SK-N-SH (cell line): Measurements from ENCODE around the gene ANKRD34A. TPM values are rescaled to one million over a fixed set of nuclear protein-coding genes. Genes with fewer than 3 reads are reported as not detected.

Source experiments
- CTCF ChIA-PET: fragments of 300-600, 350-600 bp; formaldehyde crosslinking; extraction: SDS; loops from one replicate; lab custom pipeline; 2021; lab: Yijun Ruan, JAX
- POLR2A ChIA-PET: fragments of 350-600 bp; sonication (Branson Sonifier 250); formaldehyde crosslinking; extraction: SDS; loops from one replicate; lab custom pipeline; 2020; ENCODE audit warnings: antibody characterized with exemption, inconsistent platforms; lab: Yijun Ruan, JAX
- DNase-seq: peaks from one replicate; pipeline ENCODE4 v3.0.0; 2012
- H2AFZ ChIP-seq: fragments of 200-600 bp; sonication (generic); 2 replicates; pipeline ENCODE4 v1.8.1; 2016; ENCODE audit warnings: antibody characterized with exemption, mild to moderate bottlenecking, low read depth
- H3F3A ChIP-seq: fragments of 200-600 bp; sonication (generic); replicated peaks from 2 replicates; pipeline ENCODE3; 2016; ENCODE audit warnings: antibody characterized with exemption, mild to moderate bottlenecking; ENCODE audit not compliant: insufficient read depth
- H3K27ac ChIP-seq, 2 experiments: fragments of 200-500 bp in 1 of 2; fragments of 200-600 bp in 1 of 2; sonication (Bioruptor generic) in 1 of 2; sonication (generic), shearing (Covaris generic) in 1 of 2; 2 replicates each; pipeline versions ENCODE4 v1.5.1 to v1.6.1; 2014 to 2016; ENCODE audit warnings: low read depth in 2 of 2, inconsistent platforms in 1 of 2, low read length in 1 of 2, mild to moderate bottlenecking in 1 of 2, mixed read lengths in 1 of 2
- H3K27me3 ChIP-seq: fragments of 200-600 bp; sonication (generic), shearing (Covaris generic); 2 replicates; pipeline ENCODE4 v1.6.1; 2016; ENCODE audit warnings: mixed run types; ENCODE audit not compliant: insufficient read depth
- H3K36me3 ChIP-seq, 2 experiments: fragments of 200-500 bp in 1 of 2; fragments of 200-600 bp in 1 of 2; sonication (Bioruptor generic) in 1 of 2; sonication (generic) in 1 of 2; replicated peaks in 1 of 2; 2 replicates each; pipeline versions ENCODE3 to v1.5.1; 2014 to 2016; ENCODE audit warnings: low read length in 1 of 2, mild to moderate bottlenecking in 1 of 2; ENCODE audit not compliant: insufficient read depth in 2 of 2, control insufficient read depth in 1 of 2
- H3K4me1 ChIP-seq, 2 experiments: fragments of 200-500 bp in 1 of 2; fragments of 200-600 bp in 1 of 2; sonication (Bioruptor generic) in 1 of 2; sonication (generic), shearing (Covaris generic) in 1 of 2; 2 replicates each; pipeline versions ENCODE4 v1.5.1 to v1.6.1; 2014 to 2016; ENCODE audit warnings: low read depth in 1 of 2, low read length in 1 of 2, mixed run types in 1 of 2; ENCODE audit not compliant: insufficient read depth in 2 of 2, control insufficient read depth in 1 of 2
- H3K4me2 ChIP-seq: fragments of 200-600 bp; sonication (generic), shearing (Covaris generic); 2 replicates; pipeline ENCODE4 v1.6.1; 2017; ENCODE audit warnings: mixed run types
- H3K4me3 ChIP-seq, 2 experiments: fragments of 200-500 bp in 1 of 2; fragments of 200-600 bp in 1 of 2; sonication (Bioruptor generic) in 1 of 2; sonication (generic), shearing (Covaris generic) in 1 of 2; 2 replicates each; pipeline versions ENCODE4 v1.5.1 to v1.8.1; 2014 to 2016; ENCODE audit warnings: low read depth in 2 of 2, inconsistent platforms in 1 of 2, low read length in 1 of 2, mild to moderate bottlenecking in 1 of 2, mixed read lengths in 1 of 2, moderate library complexity in 1 of 2
- H3K79me2 ChIP-seq: fragments of 200-600 bp; sonication (generic); 2 replicates; pipeline ENCODE4 v1.8.1; 2017; ENCODE audit warnings: mild to moderate bottlenecking; ENCODE audit not compliant: insufficient read depth
- H3K9ac ChIP-seq: fragments of 200-600 bp; sonication (generic); 2 replicates; pipeline ENCODE4 v1.6.1; 2017; ENCODE audit warnings: mixed run types
- H3K9me2 ChIP-seq: fragments of 200-600 bp; sonication (generic); 2 replicates; pipeline ENCODE4 v1.6.1; 2017; ENCODE audit warnings: mixed run types
- H3K9me3 ChIP-seq: fragments of 200-600 bp; sonication (generic); 2 replicates; pipeline ENCODE4 v1.6.1; 2017; ENCODE audit warnings: mixed run types, mild to moderate bottlenecking, moderate library complexity
- H4K20me1 ChIP-seq: fragments of 200-600 bp; sonication (generic); 2 replicates; pipeline ENCODE4 v1.6.1; 2017; ENCODE audit warnings: mild to moderate bottlenecking, mixed run types; ENCODE audit not compliant: insufficient read depth
- EP300 ChIP-seq, 2 experiments: IDR thresholded peaks; 2 replicates each; pipeline versions ENCODE4 v1.4.0 to v1.6.1; 2012; ENCODE audit warnings: borderline replicate concordance in 1 of 2, low read depth in 1 of 2, low read length in 1 of 2
- EZH2phosphoT487 ChIP-seq: fragments of 200-600 bp; sonication (generic); IDR thresholded peaks from 2 replicates; pipeline ENCODE4 v1.6.1; 2017; ENCODE audit warnings: low read depth, mixed run types, mild to moderate bottlenecking, antibody characterized with exemption, moderate library complexity, borderline replicate concordance
- FOSL2 ChIP-seq: IDR thresholded peaks from 2 replicates; pipeline ENCODE4 v1.4.0; 2012; ENCODE audit warnings: low read depth, mild to moderate bottlenecking, moderate library complexity, borderline replicate concordance
- JUND ChIP-seq: IDR thresholded peaks from 2 replicates; pipeline ENCODE4 v1.4.0; 2012
- MEF2A ChIP-seq: IDR thresholded peaks from 2 replicates; pipeline ENCODE4 v1.4.0; 2012; ENCODE audit warnings: low read depth, borderline replicate concordance
- NFIC ChIP-seq: IDR thresholded peaks from 2 replicates; pipeline ENCODE4 v1.4.0; 2012; ENCODE audit warnings: borderline replicate concordance
- PBX3 ChIP-seq: IDR thresholded peaks from 2 replicates; pipeline ENCODE4; 2012
- RCOR1 ChIP-seq: fragments of 150-350 bp; IDR thresholded peaks from 2 replicates; pipeline ENCODE4 v1.6.1; 2017; ENCODE audit warnings: antibody characterized with exemption, low read length
- RXRA ChIP-seq: IDR thresholded peaks from 2 replicates; pipeline ENCODE4 v1.4.0; 2012; ENCODE audit warnings: low read depth, mild to moderate bottlenecking, borderline replicate concordance
- SIN3A ChIP-seq: IDR thresholded peaks from 2 replicates; pipeline ENCODE4 v1.6.1; 2012; ENCODE audit warnings: low read depth, mild to moderate bottlenecking, low read length, moderate library complexity, borderline replicate concordance
- TAF1 ChIP-seq: IDR thresholded peaks from 2 replicates; pipeline ENCODE4 v1.6.1; 2012; ENCODE audit warnings: low read depth, mild to moderate bottlenecking, low read length, moderate library complexity, borderline replicate concordance
- TCF12 ChIP-seq: IDR thresholded peaks from 2 replicates; pipeline ENCODE4 v1.4.0; 2012
- WGBS: methylation state at CpG from one replicate; pipeline ENCODE4 v1.1.6; 2017; ENCODE audit warnings: low lambda C conversion rate; 5-methylcytosine and 5-hydroxymethylcytosine counted together
- polyA plus RNA-seq, 3 experiments: library from polyadenylated mRNA; depleted of rRNA; stranded (reverse); fragments of >200 nt; gene quantifications; 2 replicates each; pipeline ENCODE4 v1.2.3, GENCODE V29; 2012

Gene ANKRD34A
- polyA plus RNA-seq, 1 of the 3 experiments (the other 2 are of a cell fraction) = 2.6 TPM

GRCh38 chr1:145985502-145986439 is 21.4 kb upstream of the ANKRD34A start:
- H3F3A ChIP-seq = peaks cover 7% of the 10 kb centered on the region
- TF ChIP-seq TCF12 = peak; percentile 57
- peak; percentile 48; the same call in 1 of the 2 replicates for TF ChIP-seq PBX3
- TF ChIP-seq RXRA = no peak; the same call in 1 of the 2 replicates
- peak; percentile 37; the same call in 1 of the 2 replicates for TF ChIP-seq NFIC
- peak; percentile 45; the same call in 1 of the 2 replicates for TF ChIP-seq FOSL2
- TF ChIP-seq EZH2phosphoT487 = no peak
- TF ChIP-seq JUND = peak; percentile 53
- peak; percentile 70; the same call in 1 of the 2 replicates for TF ChIP-seq MEF2A
- peak overlapping the region; percentile 37; the same call in 1 of the 2 replicates for H3K4me2 ChIP-seq
- no peaks in the 10 kb centered on the region for H3K27me3 ChIP-seq
- peak overlapping the region; percentile 51 to 69; a peak in 3 of 4 replicates for H3K27ac ChIP-seq
- peaks cover 8 to 14% of the 10 kb centered on the region in 2 experiments; a peak in 3 of 4 replicates for H3K4me1 ChIP-seq
- WGBS = 63% methylated on average over 15 of the region's 15 CpGs
- no peaks in the 10 kb centered on the region for H3K9me2 ChIP-seq
- H4K20me1 ChIP-seq = no peaks in the 10 kb centered on the region
- H3K9me3 ChIP-seq = no peaks in the 10 kb centered on the region
- H2AFZ ChIP-seq = peak overlapping the region; percentile 85
- DNase-seq = no peak
- H3K36me3 ChIP-seq = no peaks in the 10 kb centered on the region
- H3K79me2 ChIP-seq = no peaks in the 10 kb centered on the region
- ChIA-PET POLR2A (interaction anchor here (0.6 kb wide), 1 partner anchor 41 kb away, joined by 3 read pairs; no protein-coding TSS in a partner anchor), CTCF (interaction anchor here (1.3 to 10.6 kb wide), 3 partner anchors 8 to 94 kb away, joined by 5 to 99 read pairs (median 11); no protein-coding TSS in a partner anchor)
- H3K9ac ChIP-seq = no peak overlapping the region
- no peak overlapping the region for H3K4me3 ChIP-seq

DNA sequence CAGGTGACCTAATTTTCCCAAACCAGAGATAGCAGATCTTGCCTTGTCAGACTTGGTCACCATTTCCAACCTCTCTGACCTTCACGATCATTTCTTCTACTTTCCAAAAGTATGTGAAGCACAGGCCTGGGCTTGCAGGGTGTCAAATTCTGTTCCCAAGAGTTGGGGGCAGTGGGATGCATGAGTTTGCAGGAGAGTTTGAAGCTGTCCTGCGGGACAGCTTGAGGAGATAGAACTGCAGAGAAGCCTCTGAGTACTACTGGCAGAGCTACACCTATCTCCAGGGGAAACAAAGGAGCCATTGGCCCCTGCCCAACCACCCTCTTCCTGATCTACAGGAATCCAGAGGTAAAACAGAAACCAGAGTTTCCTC is 20.7 kb upstream of the ANKRD34A start:
- no peaks in the 10 kb centered on the region for H3K36me3 ChIP-seq
- no peak for DNase-seq
- no peaks in the 10 kb centered on the region for H4K20me1 ChIP-seq
- H3K4me1 ChIP-seq = peaks cover 15 to 18% of the 10 kb centered on the region in 2 experiments; a peak in 3 of 4 replicates
- WGBS = 93% methylated on average over 2 of the region's 2 CpGs
- TF ChIP-seq RCOR1 (no peak), SIN3A (no peak), EP300 (IDR thresholded peaks at IDR 0.05; ENCODE audit: borderline replicate concordance in 1 of 2, low read depth in 1 of 2, low read length in 1 of 2) (no peak), TAF1 (no peak)
- H3K9me3 ChIP-seq = no peaks in the 10 kb centered on the region
- H3F3A ChIP-seq = peaks cover 4% of the 10 kb centered on the region
- peak overlapping the region; percentile 37; the same call in 1 of the 2 replicates for H3K4me2 ChIP-seq
- H3K27ac ChIP-seq = peak overlapping the region; percentile 12 to 51; a peak in 3 of 4 replicates
- no peaks in the 10 kb centered on the region for H3K79me2 ChIP-seq
- H3K9ac ChIP-seq = no peak overlapping the region
- ChIA-PET POLR2A (interaction anchor here (0.6 kb wide), 1 partner anchor 41 kb away, joined by 3 read pairs; no protein-coding TSS in a partner anchor), CTCF (interaction anchor here (1.3 to 10.6 kb wide), 3 partner anchors 7 to 93 kb away, joined by 5 to 99 read pairs (median 14); no protein-coding TSS in a partner anchor)
- H3K27me3 ChIP-seq = no peaks in the 10 kb centered on the region
- H2AFZ ChIP-seq = peak overlapping the region; percentile 85
- no peaks in the 10 kb centered on the region for H3K9me2 ChIP-seq
- H3K4me3 ChIP-seq = no peak overlapping the region
